WTC11 (cell line): ENCODE data around the gene FUT2.

ENCODE experiments used
- CBFB ChIP-seq: sonication (generic); formaldehyde crosslinking; IDR thresholded peaks from 2 replicates; pipeline ENCODE4 v1.8.1; 2022; ENCODE audit warnings: mild to moderate bottlenecking, low read depth, missing genetic modification reagents
- CTCF ChIP-seq: fragments of 200-600 bp; IDR thresholded peaks from 2 replicates; pipeline ENCODE4 v1.8.0; 2022; ENCODE audit warnings: antibody characterized with exemption
- GTF2I ChIP-seq: fragments of 250-450 bp; sonication (Bioruptor Pico); conservative IDR thresholded peaks from 2 replicates; pipeline ENCODE4 v1.4.0; 2021; ENCODE audit warnings: mild to moderate bottlenecking
- ZNF232 ChIP-seq: sonication (generic); formaldehyde crosslinking; IDR thresholded peaks from 2 replicates; pipeline ENCODE4 v1.8.0; 2022; ENCODE audit warnings: mild to moderate bottlenecking, missing genetic modification reagents

GRCh38 chr19:48663667-48664066, 32.1 kb upstream of the FUT2 start:
- TF ChIP-seq CTCF = no peak
- TF ChIP-seq ZNF232 (CRISPR knock-in tag) = no peak
- TF ChIP-seq CBFB (CRISPR knock-in tag) = no peak
- no peak for TF ChIP-seq GTF2I (CRISPR knock-in tag)
